Right renal cortex interstitium (tissue), 3 donors: ENCODE measurements around the gene NSD2. TPM values are rescaled to one million over a fixed set of nuclear protein-coding genes. Genes with fewer than 3 reads are reported as not detected.

Experiments
- DNase-seq, 3 donors: peaks; one replicate each; pipeline ENCODE4 v3.0.0-alpha.2; 2013; ENCODE audit warnings: low read depth in 3 of 3, low spot score in 2 of 3
- polyA plus RNA-seq, 3 donors: library from polyadenylated mRNA; unstranded; fragments of 120-200 nt; gene quantifications; one replicate each; pipeline ENCODE4 v1.2.1, GENCODE V29; 2013; ENCODE audit not compliant: insufficient read length in 3 of 3

The NSD2 gene
- polyA plus RNA-seq, 3 donors, result 73.8 to 76.6 (median 75.5) TPM

- no peak for DNase-seq
Observed at GRCh38 chr4:1862961-1863296, 8.3 kb upstream of the NSD2 start.

GRCh38 chr4:1863297-1864033 lies 7.7 kb upstream of the NSD2 start:
- no peak for DNase-seq

- DNase-seq, result no peak
Observed at GRCh38 chr4:1864076-1865008, 6.9 kb upstream of the NSD2 start.

- no peak for DNase-seq
Observed at GRCh38 chr4:1866189-1866661, 5.0 kb upstream of the NSD2 start.

GRCh38 chr4:1868293-1868692 lies 2.9 kb upstream of the NSD2 start:
- no peak for DNase-seq

GRCh38 chr4:1868912-1869311 lies 2.3 kb upstream of the NSD2 start:
- DNase-seq, result no peak

- DNase-seq, result no peak
Observed at GRCh38 chr4:1869530-1870327, 1.5 kb upstream of the NSD2 start.

- DNase-seq, result peak in 2 of 3 donors; percentile 62 to 69
Observed at GRCh38 chr4:1870328-1870577, 940 bp upstream of the NSD2 start.

GRCh38 chr4:1871471-1872021 lies 353 bp downstream of the NSD2 start:
- DNase-seq, result no peak

GRCh38 chr4:1872870-1873269 lies 1.7 kb downstream of the NSD2 start:
- DNase-seq, result no peak

- DNase-seq, result no peak
Observed at GRCh38 chr4:1873291-1873690, 2.1 kb downstream of the NSD2 start.

GRCh38 chr4:1873776-1874175 lies 2.6 kb downstream of the NSD2 start:
- no peak for DNase-seq

- no peak for DNase-seq
Observed at GRCh38 chr4:1874201-1874600, 3.0 kb downstream of the NSD2 start.

- no peak for DNase-seq
Observed at GRCh38 chr4:1879485-1879884, 8.3 kb downstream of the NSD2 start.

- no peak for DNase-seq
Observed at GRCh38 chr4:1880332-1880731, 9.1 kb downstream of the NSD2 start.

- DNase-seq, result no peak
Observed at GRCh38 chr4:1882850-1883271, 11.7 kb downstream of the NSD2 start.

GRCh38 chr4:1883583-1883982 lies 12.4 kb downstream of the NSD2 start:
- DNase-seq, result no peak

GRCh38 chr4:1885414-1885813 lies 14.2 kb downstream of the NSD2 start:
- DNase-seq, result no peak

- no peak for DNase-seq
Observed at GRCh38 chr4:1887052-1887451, 15.9 kb downstream of the NSD2 start.

- no peak for DNase-seq
Observed at GRCh38 chr4:1890979-1891570, 19.9 kb downstream of the NSD2 start.
